ENCODE data around the gene MBNL1. TPM values are rescaled to one million over a fixed set of nuclear protein-coding genes. Genes with fewer than 3 reads are reported as not detected.

Gene MBNL1, protein sequence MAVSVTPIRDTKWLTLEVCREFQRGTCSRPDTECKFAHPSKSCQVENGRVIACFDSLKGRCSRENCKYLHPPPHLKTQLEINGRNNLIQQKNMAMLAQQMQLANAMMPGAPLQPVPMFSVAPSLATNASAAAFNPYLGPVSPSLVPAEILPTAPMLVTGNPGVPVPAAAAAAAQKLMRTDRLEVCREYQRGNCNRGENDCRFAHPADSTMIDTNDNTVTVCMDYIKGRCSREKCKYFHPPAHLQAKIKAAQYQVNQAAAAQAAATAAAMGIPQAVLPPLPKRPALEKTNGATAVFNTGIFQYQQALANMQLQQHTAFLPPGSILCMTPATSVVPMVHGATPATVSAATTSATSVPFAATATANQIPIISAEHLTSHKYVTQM
- 46.3 to 83.4 TPM (median 64.9 TPM) in 5 replicates for total RNA-seq (2022; extraction: Qiagen RNA extraction)

DNA sequence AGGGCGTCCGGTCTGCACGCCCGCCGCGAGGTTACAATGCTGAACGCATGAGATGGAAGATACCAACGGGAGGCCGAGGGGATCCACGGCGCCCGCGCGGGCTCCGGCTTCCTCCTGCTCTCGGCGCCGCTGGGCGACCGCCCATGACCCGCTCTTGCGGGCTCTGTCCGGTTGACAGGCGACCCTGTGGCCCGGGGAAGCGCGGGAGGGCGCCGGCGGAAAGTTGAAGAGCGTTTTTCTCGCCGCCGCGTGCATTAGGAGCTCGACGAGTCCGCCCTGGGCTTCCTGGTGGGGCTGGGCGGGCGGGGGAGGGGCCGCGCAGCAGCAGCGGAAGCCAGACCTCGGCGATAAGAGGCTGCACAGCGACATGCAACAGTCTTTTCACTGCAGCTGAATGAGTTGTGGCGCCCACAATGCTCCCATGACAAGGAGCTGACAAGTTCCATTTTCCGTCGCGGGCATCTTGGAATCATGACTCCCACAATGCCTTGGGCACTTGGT is at the start of gene MBNL1:
Gene MBNL1 (plus strand): TSS at position 375 of the 501 bp plus-strand sequence. CDS start 31,265 bp downstream, outside the sequence.

